ENCODE results near the gene SLC6A3.

DNA sequence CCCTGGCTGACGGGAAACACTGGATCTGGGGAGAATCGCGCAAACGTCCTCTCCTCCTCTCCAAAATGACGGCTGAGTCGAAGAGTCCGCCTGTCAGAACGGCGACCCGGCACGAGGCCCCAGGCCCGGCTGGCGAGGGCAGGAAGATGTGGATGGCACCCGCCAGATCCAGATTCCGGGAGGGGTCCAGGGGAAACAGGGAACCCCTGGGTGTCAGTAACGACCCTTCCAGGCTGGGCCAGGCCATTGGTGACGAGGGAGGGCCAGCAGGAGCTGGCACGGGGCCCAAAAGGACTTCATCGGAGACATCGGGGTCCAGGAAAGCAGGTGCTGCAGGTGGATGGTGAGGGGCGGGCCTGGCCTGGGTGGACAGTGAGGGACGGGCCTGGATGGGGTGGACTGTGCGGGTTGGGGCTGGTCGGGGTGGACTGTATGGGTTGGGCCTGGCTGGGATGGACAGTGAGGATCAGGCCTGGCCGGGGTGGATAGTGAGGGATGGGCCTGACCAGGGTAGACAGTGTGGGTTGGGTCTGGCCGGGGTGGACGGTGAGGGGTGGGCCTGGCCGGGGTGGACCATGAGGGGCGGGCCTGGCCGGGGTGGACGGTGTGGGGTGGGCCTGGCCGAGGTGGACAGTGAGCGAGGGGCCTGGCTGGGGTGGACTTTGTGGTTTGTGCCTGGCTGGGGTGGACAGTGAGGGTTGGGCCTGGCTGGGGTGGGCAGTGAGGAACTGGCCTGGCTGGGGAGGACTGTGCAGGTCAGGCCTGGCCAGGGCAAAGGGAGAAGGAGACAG, 14.0 kb downstream of the SLC6A3 start:
- no peak for TF ChIP-seq GLI4 (CRISPR knock-in tag; IDR thresholded peaks at IDR 0.05; ENCODE audit: borderline replicate concordance)
- no peak for TF ChIP-seq ZFP36 (IDR thresholded peaks at IDR 0.05; ENCODE audit: borderline replicate concordance, low read depth, low read length, partially characterized antibody)
- no peak for TF ChIP-seq CTCF (CRISPR knock-in tag; IDR thresholded peaks at IDR 0.05)
